Measurements from ENCODE around the gene MARCHF6.

GRCh38 chr5:10364186-10364689 is 10.7 kb downstream of the MARCHF6 start:
- no peak for TF ChIP-seq POLR2AphosphoS5 (IDR thresholded peaks at IDR 0.05)
- no peak for TF ChIP-seq CTCF (IDR thresholded peaks at IDR 0.05)
- TF ChIP-seq POLR2A (IDR thresholded peaks at IDR 0.05), result no peak
